ENCODE measurements around the gene PHYHIPL.
A peak's percentile ranks its signal among the peaks of the same experiment; 100 is the strongest.

PHYHIPL gene

DNA sequence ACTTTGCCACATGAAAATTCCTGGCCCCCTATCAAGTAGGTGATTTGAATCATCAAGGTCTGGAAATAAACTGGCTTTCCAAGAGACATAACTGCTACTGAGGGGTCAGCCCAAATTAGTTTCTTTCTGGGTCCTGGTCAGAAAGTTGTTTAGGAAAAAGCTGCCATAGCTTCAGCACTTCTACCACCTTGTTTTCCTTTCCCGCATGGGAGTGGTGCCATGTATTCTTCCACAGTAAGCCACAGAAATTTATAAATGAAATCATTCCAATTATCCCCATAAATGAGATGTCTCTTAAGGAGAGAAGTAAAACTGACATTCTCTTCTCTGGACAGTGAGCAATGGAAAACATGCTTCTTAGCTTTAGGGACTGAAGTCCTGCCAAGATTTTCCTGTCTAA, 80.8 kb downstream of the PHYHIPL start:
- DNase-seq (ENCODE audit: low spot score), result no peak

DNA sequence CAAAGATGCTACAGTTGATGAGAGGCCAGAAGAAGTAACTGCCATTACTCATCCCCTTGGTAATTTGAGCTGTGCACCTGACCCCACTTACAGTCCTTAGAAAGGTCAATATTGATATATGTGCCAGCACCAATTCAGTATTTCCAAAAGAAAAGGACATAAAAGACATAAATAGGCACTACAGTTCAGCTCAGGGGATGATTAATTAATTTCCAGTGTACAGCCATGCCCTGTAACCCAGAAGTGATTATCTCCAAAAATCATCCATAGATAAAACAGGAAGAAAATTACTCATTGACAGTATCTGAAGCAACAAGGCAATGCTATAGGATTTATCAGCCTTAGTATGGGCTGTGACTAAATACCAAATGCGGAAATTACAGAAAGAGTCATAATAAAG, 82.4 kb downstream of the PHYHIPL start:
- no peak for DNase-seq (ENCODE audit: low spot score)

DNA sequence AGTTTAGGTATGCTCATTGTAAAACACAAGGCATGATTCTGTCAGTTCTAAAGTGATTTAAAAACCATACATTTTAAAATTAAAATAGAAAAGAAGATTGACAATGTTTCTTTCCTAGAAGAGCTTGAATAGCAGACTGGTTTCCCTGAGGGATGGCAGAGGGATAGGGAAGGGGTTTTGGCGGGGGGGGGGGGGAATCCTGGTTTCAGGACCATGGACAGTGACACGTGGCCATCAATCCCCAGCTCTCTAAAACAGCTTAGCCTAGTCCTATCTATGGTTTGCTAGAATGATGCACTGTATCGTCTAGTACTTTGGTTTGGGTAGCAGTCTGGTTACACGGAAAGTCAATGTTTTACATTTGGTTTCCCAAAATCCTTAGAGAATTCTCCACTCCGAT, 88.7 kb downstream of the PHYHIPL start:
- no peak for DNase-seq (ENCODE audit: low spot score)

DNA sequence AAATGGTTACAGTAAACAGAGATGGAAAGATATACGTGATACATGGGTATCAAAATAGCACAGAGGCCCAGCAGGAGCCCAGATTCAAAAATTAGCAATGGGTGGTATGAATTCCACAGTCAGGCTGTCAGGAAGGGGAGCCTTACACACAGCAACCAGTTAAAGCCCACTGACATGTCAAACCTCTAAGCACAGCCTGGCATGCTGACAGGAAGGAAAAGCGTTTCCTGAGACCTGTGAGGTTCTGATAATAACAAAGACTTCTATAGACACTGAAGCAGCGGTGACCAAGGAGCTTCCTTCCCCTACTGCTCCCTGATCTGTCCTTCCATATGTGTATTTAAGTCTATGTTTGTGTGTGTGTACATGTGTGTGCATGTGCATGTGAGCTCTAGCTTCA, 89.9 kb downstream of the PHYHIPL start:
- no peak for DNase-seq (ENCODE audit: low spot score)

DNA sequence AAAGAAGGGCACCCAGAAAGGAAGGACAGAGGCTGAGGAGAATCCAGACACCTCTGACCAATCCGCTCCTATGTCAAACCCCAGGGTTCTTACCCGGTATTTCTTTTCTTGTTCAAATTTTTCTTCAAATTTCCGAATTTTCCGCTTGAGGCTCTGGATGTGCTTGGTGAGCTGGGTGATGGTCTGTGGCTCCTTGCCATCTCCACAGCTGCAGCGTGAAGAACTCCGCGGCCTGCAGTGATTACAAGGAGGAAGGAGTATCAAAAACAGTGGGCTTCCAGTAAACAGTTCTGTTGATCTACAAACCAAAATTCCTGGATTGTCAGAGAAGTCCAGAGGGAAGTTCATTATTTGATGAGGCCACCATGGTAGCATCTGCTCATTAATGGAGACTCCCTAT, 92.0 kb downstream of the PHYHIPL start:
- no peak for DNase-seq (ENCODE audit: low spot score)

DNA sequence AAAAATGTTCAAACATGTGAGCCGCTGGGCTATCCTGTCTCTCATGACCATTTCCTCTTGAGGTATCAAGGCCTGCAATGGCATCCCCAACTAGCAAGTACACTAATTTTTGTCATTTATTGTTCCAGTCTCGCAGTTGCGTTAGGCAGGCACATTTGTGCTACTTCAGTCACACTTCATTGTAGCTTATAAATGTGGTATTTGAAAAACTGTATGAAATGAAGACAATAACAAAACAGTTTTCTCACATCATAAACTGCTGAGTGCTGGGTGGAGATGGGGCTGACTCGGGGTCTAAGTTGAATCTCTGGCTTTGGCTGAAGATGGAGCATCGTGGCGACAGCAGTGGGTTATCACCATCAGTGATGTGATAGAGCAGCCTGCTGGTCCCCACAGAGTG, 93.2 kb downstream of the PHYHIPL start:
- no peak for DNase-seq (ENCODE audit: low spot score)

DNA sequence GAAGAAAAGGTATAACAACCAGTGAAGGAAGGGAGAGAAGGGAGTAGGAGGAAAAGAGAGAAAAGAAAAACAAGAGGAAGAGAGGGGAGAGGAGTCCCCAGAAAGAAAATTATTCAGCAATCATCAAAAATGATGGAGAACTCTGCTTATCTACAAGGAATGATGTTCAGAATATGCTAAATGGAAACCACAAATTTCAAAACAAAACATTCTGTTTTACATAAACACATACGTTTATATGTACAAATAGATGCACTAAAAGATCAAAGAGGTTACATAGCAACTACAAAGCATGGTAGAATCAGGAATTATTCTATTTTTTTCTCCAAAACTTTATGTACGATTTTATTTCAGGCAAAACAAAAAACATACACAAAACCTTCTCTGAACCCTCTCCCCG, 94.0 kb downstream of the PHYHIPL start:
- no peak for DNase-seq (ENCODE audit: low spot score)

DNA sequence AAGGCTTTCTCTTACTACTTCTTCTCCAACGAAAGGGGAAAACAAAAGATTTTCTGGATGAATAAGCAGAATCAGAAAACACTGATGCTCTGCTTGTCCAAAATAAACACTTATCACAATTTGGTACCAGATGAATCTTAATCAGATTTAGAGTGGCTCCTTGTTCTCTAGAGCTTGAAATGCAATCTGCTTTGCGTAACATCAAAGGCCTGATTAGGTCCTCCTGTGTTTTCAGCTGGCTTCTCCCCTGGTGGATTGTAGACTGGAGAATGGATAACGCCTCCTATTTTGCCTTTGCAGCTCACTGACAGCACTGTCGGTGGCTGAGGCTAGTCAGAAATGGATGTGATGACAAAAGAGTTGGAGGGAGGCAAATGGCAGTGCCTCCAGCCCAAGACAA, 94.7 kb downstream of the PHYHIPL start:
- no peak for DNase-seq (ENCODE audit: low spot score)

DNA sequence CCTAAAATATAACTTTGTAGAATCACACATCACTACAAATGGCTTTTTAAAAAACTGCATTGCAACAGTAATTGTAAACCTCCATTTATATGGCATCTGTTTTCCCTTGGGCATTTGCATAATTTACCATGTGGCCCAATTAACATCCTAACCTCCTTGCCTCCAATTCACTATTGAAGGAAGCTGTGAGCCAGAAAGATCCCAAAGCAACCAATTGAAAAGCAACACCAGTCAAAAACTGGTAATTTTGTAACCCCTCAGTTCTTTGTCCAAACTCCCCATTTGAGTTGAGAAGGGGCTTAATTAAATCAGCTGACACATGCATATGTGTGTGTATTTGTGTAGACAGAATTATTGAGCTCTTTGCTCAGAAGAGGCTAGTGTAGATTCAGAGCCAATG, 95.6 kb downstream of the PHYHIPL start:
- DNase-seq (ENCODE audit: low spot score), result no peak

DNA sequence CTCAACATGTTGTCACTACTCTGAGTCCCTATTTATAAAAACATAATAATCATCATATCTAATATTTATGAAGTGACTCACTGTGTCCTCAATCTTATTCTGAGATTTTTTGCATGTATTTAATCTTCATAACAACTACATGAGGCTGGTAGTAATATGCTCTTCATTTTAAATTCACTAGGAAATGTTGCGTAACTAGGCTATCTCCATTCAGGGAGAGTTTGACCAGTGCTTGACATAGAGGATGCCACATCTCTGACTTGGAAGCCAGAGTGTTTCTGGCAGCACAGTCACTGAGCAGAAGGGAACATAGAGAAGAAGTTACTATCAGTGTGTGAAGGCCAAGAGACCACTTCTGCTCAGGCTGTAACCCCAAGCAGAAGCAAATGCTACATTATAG, 97.0 kb downstream of the PHYHIPL start:
- DNase-seq (ENCODE audit: low spot score), result no peak

DNA sequence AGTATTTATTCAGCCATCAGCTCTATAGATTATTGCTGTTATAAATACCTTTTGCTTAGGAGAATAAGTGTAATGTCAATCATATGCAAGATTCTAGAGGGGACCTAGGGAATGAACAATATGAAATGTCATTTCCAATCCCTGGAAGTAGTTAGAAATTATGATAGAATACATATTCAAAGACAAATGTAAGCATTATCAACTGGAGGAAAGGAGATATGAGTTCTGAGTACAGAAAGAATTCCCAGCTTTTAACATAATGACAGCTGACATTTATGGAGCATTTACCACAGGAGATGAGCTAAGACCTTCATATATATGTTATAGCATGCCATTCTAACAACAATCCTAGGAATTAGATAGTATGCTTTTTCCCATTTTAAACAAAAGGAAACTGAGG, 99.7 kb downstream of the PHYHIPL start:
- no peak for DNase-seq (ENCODE audit: low spot score)

DNA sequence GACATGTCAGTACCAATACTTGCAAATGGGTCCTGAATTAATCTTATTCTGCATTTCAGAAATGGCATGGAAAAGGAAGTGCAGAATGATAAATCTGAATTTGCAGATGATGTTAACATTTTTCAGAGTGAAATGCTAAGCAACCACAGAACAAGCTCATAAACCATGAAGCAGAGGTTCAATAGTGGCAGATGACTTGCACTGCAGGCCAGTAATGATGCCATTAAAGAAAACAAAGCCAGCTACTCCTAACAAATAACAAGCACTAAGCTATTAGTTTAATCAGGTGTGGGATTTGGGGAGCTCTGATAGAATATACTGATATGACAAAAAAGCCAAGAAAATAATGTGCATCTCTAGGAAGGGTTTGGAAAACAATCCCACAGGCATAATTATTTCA, 100.5 kb downstream of the PHYHIPL start:
- no peak for DNase-seq (ENCODE audit: low spot score)

DNA sequence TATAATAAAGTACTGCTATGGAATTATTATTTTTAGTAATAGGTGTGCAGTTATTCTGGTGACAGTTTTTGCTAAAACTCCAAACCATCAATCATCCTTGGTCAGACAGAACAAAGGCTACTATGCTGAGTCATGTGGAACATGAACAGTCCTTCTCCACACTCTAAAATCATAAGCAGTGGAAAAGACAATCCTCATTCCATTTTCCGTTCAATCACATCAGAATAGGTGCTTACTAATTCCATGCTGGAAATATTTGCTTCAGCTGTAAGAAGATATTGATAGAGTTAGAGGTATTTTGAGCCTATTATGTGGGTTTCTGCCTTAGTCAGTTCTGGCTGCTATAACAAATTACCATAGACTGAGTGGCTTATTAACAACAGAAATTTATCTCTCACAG, 103.0 kb downstream of the PHYHIPL start:
- no peak for DNase-seq (ENCODE audit: low spot score)

DNA sequence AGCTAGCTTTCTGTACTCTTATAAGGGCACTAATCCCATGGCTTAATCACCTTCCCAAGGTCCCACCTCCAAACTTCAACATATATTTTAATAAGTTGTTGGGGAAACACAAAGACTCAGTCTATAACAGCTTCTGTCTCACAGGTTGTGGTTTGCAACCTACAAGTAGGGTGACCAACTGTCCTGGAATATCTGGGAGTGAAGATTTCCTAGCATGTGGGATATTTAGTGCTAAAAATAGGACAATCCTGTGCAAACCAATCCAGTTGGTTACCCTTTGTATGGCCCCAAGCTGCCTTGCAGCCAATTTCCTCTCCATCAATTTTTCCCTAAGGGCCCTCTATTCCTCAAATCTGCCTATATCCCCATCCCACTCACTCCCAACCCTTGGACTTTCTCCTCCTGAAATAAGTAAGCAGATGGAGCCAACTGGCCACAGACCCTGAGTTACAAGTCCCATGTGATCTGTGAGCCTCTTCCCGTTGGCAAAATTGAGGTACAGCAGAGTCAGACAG, 103.6 kb downstream of the PHYHIPL start:
- DNase-seq (ENCODE audit: low spot score), result no peak

DNA sequence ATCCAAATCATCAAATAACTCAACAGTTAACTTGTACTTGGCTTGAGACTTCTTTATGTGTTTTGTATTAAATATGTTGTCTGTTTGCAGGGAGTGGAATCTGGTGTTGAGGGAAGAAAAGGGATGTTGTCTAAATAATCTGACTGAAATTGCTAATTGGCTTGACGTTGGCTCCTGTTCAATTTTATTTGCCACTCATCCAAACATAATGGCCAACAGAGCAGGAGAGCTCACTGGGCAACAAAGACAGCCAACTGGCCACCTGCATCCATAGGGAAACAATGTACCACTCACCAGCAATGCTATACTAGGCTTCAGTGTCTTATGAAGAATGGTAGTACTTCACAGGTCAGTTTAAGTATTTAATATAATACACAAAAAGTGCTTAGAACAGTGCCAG, 105.4 kb downstream of the PHYHIPL start:
- peak; percentile 49 for DNase-seq (ENCODE audit: low spot score)

DNA sequence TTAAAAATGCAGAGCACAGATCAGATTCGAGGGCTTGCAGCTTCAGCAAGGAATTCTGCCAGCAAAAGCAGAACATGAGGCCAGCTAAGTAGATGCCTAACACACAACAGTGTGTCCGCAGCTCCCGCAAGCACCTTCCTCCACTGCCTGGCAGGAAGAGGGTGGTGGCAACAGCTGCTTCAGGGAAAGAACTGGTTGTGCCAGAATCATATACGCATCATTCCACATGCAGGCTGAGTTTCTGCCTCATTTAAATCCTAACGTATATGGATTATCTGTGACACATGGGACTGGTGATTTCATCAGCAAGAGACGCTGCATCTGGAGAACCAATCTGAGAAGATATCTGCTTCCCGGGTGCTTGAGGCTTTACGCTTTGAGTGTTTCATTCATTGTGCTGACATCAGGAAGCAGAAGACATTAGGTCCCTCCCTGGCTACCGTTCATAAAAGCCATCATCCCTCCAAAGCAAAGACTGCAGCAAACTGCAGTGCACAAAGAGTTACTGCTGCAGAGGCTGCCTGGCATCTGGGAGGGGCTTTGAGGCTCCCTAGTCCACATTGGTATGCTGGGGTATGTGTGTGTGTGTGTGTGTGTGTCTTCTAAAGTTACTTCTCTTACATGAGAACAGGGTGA, 107.1 kb downstream of the PHYHIPL start:
- DNase-seq (ENCODE audit: low spot score), result peak; percentile 40

DNA sequence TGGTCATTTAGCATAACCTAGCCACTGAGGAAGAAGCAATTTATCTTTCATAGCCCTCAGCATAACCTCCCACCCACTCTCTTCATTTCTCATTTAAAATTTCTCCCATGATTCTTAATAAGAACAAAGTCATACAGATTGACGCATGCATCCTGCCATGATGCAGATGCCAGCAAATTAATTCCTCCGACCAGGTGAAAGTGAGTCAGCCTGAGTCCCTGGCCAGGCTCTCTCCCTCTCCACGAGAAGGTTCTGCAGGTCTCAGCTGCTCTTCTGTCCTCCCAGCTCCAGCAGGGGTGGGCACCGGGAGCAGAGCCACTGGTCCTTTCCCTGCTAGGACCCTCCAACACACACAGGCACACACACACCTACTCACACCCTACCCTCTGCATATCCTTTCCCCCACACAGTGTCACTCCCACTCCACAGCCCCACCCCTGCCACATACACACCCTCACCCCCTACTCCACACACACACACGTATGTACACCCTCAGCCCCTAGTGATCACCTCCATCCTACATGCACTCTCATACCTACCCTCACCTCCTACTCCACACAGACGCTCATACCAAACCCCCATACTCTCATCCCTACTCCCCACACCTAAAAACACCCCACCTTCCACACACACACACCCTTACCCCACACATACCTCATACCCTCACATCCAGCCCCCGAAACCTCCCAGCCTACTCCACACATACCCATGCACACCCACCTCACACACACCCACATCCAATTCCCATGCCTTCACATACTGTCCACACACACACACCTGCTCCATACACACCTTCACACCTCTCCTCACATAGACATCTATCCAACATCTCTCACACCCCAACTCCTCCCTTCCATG, 107.9 kb downstream of the PHYHIPL start:
- DNase-seq (ENCODE audit: low spot score), result no peak

DNA sequence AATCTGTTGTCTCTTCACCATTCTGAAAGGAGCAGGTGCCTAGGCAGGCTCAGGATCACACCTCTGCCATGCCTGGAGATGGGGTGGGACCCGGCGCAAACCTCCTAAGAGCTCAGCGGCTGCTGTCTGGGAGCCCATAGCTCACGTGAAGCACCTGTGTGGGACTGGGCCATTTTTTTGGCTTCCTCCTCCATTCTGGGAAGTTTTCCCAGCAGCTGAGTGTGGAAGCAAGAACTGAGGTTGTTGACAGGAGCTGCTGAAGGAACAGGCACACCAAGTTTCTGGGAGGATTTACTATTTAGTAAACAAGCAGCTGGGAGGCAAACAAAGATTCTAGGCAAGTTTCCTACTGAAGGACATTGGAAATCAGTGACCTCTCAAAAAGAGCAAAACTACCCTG, 108.6 kb downstream of the PHYHIPL start:
- DNase-seq (ENCODE audit: low spot score), result no peak

DNA sequence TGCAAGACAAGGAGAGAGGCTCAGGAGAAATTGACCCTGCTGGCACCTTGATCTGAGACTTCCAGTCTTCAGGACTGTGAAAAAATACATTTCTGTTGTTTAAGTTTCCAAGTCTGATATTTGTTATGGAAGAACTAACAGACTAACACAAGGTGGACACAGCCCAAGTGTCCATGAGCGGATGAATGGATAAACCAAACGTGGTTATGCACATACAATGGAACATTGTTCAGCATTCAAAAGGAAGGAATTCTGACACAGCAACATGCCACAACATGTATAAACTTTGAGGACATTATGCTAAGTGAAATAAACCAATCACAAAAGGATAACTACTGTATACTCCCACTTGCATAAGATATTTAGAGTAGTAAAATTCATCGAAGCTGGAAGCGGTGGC, 109.4 kb downstream of the PHYHIPL start:
- peak; percentile 48 for DNase-seq (ENCODE audit: low spot score)

DNA sequence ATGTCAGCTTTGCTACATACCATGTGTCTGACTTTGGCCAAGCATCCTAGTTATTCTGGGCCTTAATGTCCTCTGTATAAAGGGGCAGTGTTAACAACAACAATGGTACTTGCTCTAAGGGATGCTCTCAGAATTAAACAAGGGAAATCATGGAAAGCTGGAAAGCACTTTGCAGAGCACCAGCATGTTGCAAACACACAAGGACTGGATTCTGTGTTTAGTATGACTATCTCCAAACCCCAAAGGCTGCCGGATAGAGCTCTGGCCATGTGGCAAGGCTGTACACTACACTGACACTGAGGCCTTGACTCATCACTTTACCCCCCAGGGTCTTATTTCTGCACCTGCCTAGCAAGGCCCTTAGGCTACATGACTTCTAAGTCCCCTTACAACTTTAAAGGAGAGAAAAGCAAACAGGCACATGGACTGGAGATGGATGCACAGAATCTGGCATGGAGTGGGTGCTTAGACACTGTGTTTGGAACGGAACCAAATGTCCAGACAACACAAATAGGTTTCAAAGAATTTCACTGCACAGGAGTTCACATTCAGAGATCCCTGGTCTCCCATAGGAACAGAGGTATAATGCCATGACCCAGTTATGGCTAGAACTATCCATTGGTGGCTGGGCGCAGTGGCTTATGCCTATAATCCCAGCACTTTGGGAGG, 111.3 kb downstream of the PHYHIPL start:
- peak; percentile 86 for DNase-seq (ENCODE audit: low spot score)

DNA sequence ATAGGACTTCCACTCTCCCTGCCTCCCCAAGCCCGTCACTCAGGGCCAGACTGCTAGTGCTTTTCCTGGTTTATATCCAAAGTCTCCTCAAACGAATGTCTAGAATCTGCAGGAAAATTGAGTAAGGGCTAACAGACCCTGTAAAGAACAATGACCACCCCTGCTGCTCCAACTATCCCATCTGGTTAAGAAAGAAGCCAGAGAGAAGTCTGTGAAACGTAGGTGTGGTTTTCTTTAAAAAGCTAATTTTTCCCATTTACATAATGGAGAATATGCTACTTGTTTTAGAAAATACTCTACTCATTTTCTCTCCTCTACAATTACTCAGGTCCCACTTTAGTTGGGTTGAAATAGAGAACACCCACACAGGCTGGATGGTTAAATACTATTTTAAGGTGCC, 113.4 kb downstream of the PHYHIPL start:
- no peak for DNase-seq (ENCODE audit: low spot score)

DNA sequence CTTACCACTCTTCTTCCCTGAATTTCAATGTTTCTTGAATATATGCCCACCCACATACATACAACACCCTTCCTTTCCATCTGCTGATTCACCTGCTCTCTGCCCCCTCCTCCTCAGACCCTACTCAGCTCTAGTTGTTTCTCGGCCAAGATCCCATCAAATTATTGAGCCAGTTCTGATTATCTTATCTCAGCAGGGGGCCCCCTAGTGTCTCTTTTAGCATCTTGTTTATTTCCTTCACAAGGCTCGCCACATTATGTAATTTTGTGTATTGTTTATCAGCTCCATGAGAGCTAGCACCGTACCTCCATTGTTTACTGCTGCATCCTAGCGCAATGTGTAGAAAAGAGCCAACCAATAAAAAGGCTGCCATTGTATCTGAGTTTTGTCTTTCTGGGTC, 114.0 kb downstream of the PHYHIPL start:
- peak; percentile 43 for DNase-seq (ENCODE audit: low spot score)

Measured in putamen (tissue), 1 donor.